GM18508 (cell line): ENCODE measurements around the gene SVIL.
A peak's percentile ranks its signal among the peaks of the same experiment; 100 is the strongest.
"Not testable (repeated sequence)": the region's sequence is repeated elsewhere in the genome, so short reads cannot be mapped to it uniquely, and the experiment has no call there.

Source experiments
- ATAC-seq: cut with Tn5 transposase; IDR thresholded peaks from one replicate; pipeline ENCODE4 v1.9.1; 2021; ENCODE audit warnings: moderate number of reproducible peaks; ENCODE audit not compliant: insufficient read depth, unreplicated experiment

Gene SVIL

DNA sequence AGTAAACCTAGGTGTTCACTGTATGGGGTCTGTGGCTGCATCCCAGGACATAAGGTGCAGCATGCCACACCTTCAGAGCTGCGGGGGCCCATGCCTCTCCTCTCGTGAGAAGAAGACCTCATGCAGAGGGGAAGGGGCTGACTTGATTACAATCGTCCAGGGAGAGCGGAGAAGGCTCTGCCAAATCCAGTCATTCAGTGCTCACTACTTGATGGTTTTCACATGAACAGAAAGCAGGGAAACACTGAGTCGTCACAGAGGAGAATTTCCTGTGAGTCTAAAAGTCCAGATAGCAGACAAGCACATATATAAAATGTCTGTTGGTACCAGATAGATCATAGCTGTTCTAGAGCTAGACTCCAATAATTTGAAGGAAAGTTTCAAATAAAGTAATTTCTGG, 52.0 kb downstream of the SVIL start:
- not testable (repeated sequence) for ATAC-seq

DNA sequence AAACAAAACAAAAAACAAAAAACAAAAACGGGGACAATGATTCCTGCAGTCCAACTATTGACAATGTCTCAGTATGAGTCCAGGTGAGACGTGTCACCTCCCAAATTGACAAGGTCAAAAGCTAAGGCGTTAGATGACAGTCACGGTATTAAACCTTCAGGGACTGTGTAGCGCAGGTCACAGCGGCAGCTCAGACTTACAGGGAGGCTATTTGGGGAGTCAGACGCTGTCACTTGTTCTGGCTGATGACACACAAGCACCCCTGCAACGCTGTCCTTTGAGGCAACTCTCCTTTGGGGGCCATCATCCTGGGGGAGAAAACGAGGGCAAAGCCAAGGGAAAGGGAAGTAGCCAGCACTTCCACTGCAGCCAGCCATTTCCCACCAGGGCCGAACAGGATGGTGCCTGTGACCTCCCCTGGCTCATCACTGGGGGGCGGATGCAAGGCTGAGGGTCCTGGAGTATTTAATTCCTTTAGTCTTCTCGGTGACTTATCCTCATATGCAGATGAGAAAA, 55.3 kb downstream of the SVIL start:
- ATAC-seq, result no peak

DNA sequence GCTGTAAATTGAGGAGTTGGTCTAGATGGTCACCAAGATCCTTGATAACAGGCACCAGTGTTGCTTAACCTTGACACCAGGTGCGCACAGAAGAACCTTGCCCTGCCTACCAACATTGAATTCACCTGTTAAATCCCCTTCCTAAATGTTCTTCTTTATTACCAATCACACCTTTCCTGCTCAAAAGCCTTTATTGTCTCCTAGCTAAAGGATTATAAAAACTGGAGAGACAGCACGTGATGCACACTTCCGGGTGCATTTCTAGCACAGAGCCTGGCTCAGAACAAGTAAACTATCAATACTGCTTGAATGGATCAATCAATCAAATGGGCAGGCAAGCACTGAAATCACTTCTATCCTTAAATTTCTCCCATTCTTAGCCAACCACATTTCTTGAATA, 56.3 kb downstream of the SVIL start:
- no peak for ATAC-seq

DNA sequence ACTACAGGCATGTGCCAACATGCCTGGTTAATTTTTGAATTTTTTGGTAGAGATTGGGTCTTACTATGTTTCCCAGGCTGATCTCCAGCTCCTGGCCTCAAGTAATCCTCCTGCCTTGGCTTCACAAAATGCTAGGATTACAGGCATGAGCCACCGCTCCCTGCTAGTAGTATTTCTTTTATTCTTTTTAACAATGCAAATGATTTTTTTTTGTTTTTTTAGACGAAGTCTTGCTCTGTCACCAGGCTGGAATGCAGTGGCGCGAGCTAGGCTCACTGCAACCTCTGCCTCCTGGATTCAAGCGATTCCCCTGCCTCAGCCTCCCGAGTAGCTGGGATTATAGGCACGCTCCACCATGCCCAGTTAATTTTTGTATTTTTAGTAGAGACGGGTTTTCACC, 58.1 kb downstream of the SVIL start:
- ATAC-seq, result no peak

DNA sequence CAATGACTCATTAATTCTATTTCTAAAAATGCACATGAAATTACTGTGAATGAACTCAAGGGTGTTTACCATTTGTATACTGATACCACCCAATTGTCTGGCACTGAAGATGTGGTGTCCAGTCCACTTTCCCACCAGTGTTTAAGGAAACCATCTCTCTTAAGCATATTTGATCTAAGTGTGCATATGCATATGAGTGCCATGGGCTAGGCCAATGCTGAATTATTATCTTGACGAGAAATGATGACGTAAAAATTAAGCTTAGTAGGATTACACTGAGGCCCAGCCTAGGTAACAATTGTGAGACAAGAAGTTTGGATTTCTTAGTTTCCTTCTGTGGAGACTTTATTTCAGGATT, 59.7 kb downstream of the SVIL start:
- no peak for ATAC-seq

DNA sequence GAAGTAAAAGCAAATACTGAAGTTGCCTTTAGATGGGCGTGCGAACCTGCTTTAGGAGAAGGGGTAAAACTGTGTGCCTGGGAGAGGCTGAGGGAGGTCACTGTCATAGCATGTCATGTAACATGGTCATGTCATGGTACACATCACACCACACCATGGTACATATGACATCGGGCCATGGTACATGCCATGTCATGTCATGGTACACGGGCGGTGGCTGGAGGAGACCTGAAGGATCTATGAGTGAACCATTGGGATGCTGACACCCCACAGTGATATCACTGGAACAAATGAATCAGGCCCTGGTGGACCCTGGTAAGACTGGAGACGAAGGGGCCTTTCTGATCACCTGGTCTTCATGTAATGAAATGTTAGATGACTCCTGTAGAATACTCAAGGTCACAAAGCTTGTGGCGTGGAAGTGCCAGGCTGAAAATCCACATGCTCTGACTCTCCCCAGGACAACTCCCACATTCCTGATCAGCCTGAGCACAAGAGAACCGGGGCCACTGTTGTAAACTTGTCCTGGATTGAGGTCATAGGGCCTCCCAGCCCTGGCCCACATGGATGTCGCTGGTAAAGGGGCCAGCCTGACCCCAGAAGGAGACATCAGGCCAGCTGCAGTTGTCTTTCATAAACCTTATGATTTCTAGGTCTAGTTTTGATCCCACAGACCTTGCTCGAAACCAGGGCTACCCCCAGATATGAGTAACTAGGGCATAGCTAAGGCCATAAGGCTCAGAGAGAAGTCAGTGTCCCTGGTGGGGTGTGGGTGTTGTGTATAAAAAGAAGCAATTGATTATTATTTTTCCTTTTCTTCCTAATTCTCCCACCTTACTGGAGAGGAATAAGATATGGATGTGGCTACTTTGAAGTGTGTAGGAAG, 60.3 kb downstream of the SVIL start:
- ATAC-seq, result not testable (repeated sequence)

DNA sequence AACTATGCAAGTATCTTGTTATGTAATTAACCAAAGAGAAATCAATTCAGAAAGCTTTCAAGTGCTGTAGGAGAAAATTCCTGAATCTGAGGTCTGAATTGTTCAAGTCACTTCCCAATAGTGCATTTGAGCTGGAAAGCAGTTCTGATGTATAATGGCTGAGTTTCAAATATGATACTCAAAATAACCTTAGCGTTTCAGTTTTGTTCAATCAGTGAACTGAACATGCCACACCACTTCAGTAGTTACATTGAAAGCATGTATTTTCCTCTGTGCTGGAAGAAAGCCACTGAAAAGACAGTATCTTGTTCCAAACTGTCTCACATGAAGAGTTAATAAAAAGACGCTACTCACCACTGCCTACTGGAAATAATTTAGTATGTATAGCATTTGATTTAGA, 64.5 kb downstream of the SVIL start:
- ATAC-seq, result not testable (repeated sequence)

DNA sequence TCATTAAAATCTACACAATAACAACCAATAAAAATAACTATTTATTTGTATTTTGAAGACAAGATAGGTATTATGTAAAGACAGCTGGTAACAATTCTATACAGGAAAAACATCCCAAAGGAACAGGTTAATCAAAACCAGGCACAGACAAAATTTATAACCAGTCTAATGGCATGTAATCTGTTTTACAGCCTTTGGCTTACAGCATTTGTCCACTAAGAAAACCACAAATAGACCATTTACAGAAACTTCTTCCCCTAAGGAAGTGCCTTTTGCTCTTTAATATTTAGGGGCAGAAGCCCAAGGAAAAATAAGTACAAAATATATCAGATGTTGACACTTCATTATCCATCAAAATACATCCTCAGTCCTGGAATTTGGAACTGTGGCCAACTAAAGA, 65.0 kb downstream of the SVIL start:
- no peak for ATAC-seq

DNA sequence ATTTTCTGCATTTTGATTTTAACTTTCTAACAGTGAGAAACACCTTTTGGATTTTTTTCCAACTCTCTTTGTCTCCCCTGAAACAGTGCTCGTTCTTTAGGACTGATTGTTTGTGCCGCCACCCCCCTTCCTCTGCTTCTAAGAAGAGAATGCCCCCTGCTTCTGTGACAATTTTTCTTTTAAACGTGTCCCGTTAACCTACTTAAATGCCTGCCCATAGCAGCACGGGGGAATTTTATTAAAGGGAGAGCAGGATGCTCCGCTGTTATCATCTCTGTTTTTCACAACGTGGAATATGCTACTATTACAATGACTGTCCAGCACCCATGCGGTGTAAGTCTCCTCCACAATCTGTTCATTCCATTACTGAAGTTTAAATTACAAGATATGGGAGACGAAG, 67.8 kb downstream of the SVIL start:
- ATAC-seq, result no peak

DNA sequence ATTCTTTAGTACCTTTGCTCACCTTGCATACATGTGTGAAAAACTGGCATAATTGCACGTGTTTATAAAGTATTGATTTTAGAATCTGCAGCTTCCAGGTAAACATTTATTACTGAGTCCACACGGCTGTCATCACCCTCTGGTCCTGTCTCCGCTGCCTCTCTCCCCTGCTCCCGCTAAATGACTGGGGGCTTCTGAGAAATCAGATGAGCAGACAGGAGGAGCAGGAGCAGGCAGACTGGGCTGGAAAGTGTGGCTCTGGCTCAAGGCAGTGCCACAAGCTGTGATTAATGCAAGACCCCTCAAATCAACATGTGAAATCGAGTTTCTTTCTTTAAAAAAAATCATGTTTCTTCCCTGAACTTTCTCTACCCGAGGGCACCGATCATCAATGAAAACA, 68.6 kb downstream of the SVIL start:
- not testable (repeated sequence) for ATAC-seq

DNA sequence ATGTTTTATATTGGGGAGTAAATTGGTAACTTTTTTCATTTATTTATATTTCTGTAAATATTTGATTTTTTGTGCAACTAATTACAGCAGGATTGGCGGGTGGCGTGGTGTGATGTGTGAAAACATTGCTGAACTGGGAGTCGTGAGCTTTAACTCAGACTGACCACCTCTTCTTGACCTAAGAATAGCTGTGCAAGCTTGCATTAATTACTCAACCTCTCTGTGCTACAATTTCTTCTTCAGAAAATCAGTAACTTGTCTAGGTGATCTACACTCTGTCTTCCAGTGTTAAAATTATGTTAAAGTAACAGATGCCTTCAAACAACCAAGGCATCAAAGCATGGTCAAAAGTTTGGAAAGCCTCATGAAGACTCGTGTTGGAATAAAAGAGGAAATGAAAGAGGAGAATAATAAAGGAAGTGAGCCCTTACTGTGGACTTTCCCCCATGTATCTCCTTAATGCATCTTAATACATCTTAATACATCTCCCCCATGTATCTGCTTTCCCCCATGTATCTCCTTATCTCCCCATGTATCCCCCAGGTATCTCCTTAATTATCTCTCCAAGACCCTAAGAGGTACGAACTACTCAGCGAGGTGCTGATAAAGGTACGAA, 71.2 kb downstream of the SVIL start:
- ATAC-seq, result no peak

DNA sequence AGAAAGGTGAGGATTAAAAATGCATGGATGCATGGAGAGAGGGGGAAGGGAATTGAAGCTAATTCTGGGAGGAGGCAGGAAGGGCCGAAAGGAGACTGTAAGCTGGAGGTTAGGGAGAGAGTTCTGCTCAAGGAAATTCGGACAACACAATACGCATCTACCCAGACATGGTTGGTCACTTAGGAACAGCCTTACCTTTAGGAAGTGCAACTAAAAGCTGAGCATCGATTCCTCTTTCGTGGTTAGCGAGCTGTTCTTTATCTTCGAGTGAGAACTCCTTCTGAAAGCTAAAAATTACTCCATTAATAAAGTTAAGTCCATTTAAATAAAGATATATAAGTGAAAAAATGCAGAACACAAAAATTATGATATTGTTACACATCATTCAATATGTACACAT, 71.8 kb downstream of the SVIL start:
- peak; percentile 70 for ATAC-seq

DNA sequence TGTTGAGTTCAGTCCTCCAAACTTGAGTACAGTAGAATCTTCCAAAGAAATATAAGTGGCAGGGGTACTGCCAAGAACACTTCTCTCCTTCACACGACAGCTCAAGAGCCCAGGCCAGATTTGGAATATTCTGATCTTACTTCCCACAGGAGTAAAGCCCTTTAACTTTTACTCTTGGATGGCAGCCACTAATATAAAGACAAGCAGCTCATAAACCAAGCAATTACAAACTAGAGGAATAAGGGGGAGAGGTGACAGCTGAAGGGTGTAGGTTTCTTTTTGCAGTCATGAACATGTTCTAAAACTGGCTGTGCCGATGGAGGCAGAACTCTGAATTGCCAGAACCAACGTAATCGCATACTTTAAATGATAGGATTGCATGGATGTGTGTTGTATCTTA, 74.8 kb downstream of the SVIL start:
- ATAC-seq, result no peak

DNA sequence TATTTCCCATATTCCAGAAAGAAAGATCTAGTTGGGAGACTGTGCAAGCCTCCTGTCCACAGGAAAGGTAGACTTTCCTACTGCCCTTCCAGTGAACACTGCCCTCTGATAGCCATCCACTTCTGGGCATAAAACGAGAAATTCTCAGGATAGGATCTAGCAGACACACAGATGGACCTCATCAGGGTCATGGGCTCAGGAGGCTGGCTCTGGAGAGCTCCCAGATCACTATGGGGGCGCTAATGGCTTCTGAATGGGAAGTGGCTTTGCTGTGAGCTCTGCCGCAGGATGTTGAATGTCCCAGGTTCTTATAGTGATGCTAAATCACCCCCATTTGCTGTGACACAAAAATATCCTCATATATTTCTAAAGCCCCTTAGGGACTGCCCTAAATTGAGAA, 77.1 kb downstream of the SVIL start:
- ATAC-seq, result no peak

DNA sequence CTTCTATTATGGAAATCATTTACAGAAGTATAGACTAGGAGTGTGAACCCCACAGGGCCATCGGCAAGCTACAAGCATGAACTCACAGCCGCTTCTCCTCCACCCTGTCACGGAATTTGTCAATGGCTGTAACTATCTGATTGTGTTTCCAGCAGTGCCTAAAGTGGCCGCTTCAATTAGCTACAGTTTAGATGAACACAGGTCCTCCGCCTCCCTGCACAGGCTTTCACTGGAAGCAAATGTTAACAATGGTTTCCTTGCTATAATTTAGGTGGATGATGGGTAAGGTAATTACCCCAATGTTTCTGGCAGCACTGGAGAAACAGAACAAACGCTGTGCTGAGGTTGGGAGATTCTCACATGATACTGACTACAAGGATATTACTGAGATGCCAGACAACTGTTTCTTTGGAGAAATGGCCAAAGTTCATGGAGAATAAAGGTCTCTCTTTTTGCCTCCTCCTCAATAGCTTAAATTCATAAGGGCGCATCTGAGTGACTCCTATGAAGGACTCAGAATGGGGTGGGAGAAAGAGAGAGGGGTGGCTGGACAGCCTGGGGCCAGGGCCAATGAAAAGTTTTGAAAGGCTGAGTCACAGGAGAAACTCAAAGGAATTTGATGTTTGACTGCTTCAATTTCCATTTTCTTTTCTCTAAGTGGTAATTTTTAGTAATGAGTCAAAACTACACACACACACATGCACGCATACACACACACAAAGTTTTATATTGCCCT, 78.9 kb downstream of the SVIL start:
- no peak for ATAC-seq

DNA sequence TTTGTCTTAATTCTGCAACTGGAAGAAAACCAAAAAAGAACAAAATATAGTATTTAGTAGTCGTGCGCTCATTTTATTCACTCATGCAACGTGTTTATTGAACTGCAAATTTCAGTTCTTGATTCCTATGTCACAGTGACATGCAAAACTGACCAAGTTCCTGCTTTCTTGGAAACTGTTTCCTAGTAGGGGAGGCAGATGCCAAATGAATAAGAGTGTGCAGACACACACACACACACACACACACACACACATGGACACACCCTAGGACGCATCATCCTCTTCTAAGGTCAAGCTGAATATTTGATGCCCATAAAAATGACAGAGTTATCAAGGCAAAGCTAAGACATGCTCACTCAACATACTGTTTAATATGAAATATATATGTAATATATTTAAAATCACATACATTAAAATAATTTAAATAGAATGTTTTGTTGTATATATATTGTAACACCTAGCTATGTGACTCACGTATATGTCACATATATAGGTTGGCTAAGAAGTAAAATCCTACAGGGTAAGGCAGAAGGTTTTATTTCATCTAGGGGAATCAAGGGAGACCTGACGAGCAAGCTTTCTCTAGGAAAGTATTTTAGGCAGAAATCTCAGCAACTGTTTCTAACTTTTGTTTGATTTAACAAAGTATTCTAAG, 79.6 kb downstream of the SVIL start:
- no peak for ATAC-seq

DNA sequence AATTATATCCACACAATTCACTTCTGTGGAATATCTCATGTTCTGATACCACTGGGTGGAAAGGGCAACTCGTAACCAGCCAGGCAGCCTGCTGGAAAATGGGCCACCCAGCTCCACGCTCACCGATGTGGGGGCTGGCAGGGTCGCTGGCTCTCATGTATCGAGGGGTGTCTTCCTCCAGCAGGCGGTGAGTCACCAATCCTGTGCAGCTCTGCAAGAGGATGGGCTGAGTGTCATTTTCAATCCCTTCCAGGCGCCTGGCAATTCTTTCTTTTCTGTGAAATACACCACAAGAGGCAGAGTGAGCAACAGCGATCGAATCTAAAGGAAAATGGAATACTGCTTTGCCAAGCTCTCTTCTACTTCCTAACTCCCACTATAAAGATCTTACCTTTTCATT, 80.1 kb downstream of the SVIL start:
- no peak for ATAC-seq

DNA sequence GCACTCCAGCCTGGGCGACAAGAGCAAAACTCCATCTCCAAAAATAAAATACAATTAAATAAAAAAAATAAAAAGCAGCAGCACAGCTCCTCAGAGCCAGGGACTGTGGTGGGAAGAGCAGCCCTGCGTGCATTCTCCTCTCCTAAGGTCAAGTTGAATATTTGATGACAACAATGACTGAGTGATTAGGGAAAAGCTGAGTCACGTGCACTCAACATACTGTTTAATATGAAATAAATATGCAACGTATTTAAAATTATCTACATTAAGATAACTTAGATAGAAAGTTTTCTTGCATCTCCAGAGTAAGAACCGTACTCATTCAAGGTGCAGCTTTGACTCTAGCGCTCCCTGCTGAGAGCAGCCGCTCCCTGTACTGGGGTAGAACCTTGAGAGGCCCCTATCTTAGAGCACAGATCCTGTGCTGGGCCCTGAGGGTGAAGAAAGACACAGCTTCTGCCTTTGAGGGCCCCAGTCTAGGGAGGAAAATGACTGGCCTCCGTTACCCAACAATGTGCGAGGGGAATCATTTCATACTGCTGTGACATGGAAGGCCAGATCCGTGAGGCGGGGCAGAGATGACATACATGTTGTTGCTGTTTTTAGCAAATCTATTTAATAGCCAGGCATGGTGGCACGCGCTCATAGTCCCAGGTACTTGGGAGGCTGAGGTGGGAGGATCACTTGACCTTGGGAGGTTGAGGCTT, 81.1 kb downstream of the SVIL start:
- ATAC-seq, result no peak

DNA sequence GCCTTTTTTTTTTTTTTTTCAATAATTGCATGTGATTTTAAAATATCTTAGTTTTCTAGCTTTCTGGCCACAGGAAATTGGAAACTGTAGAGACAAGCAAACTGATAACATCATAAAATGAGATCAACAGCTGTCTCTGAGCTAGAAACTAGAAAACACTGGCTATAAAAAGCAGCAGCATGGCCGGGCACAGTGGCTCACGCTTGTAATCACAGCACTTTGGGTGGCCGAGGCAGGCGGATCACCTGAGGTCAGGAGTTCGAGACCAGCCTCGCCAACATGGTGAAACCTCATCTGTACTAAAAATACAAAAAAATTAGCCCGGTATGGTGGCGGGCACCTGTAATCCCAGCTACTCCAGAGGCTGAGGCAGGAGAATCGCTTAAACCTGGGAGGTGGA, 81.7 kb downstream of the SVIL start:
- ATAC-seq, result not testable (repeated sequence)

DNA sequence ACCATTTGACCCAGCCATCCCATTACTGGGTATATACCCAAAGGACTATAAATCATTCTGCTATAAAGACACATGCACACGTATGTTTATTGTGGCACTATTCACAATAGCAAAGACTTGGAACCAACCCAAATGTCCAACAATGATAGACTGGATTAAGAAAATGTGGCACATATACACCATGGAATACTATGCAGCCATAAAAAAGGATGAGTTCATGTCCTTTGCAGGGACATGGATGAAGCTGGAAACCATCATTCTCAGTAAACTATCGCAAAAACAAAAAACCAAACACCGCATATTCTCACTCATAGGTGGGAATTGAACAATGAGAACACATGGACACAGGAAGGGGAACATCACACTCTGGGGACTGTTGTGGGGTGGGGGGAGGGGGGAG, 85.3 kb downstream of the SVIL start:
- not testable (repeated sequence) for ATAC-seq
